ENCODE data around the gene RPP25L.

DNA sequence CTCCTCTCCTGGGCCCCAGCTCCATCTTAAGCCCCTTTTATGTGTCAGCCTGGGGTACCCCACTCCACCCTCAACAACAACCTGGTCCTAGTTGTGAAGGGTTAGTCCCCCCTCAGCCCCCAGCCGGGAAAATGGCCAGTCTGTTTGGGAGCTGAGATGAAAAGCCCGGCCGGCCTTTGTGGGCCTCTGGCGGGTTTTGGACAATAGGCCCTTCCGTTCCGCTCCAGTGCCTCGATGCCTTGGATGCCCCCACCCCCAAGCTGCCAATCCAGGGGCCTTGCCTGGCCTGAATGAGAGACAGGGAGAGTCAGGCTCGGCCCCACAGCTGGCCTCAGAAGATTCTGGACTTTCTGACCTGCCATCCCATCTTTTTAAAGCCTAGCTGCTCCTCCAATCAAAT lies 31.5 kb downstream of the RPP25L start:
- TF ChIP-seq GATA2 (IDR thresholded peaks at IDR 0.05; ENCODE audit: low read depth, low read length) (no peak), GATA3 (IDR thresholded peaks at IDR 0.05; ENCODE audit: low read depth, low read length) (no peak)
